Panc1 (cell line): ENCODE data around the gene TM9SF3. TPM values are rescaled to one million over a fixed set of nuclear protein-coding genes. Genes with fewer than 3 reads are reported as not detected.

Source experiments
- ATAC-seq: fragments of 200-7000 bp; cut with Tn5 transposase; 2 replicates; pipeline ENCODE4 v1.9.1; 2020; ENCODE audit warnings: mild to moderate bottlenecking, moderate library complexity
- BruUV-seq: library from RNA; stranded (reverse); fragments of 400-500 nt; replicated peaks from 2 replicates; lab custom pipeline; 2021; lab: Mats Ljungman, UMichigan
- CTCF ChIA-PET: fragments of 300-600 bp; sonication (Branson Sonifier 250); formaldehyde crosslinking; loops from one replicate; lab custom pipeline; 2022; ENCODE audit warnings: antibody characterized with exemption; lab: Charles Lee
- POLR2A ChIA-PET: fragments of 300-600 bp; sonication (Branson Sonifier 250); formaldehyde crosslinking; loops from one replicate; lab custom pipeline; 2022; ENCODE audit warnings: antibody characterized with exemption; lab: Charles Lee
- DNase-seq: peaks from one replicate; pipeline ENCODE4 v3.0.0-alpha.2; 2010; ENCODE audit warnings: low read depth, low spot score
- H3K27ac ChIP-seq: 2 replicates; pipeline ENCODE4 v1.5.1; 2011; ENCODE audit warnings: mild to moderate bottlenecking, low read length, inconsistent platforms
- H3K27me3 ChIP-seq: fragments of 200-500 bp; sonication (Bioruptor generic); 2 replicates; pipeline ENCODE4 v1.6.0; 2014; ENCODE audit warnings: low read length, inconsistent platforms; ENCODE audit not compliant: control insufficient read depth, insufficient read depth
- H3K36me3 ChIP-seq: fragments of 200-500 bp; sonication (Bioruptor generic); 2 replicates; pipeline ENCODE4 v1.5.1; 2014; ENCODE audit warnings: inconsistent platforms, mild to moderate bottlenecking, low read length, moderate library complexity; ENCODE audit not compliant: control insufficient read depth, insufficient read depth
- H3K4me1 ChIP-seq: 2 replicates; pipeline ENCODE4 v1.5.1; 2011; ENCODE audit warnings: inconsistent platforms, mild to moderate bottlenecking, low read length, moderate library complexity; ENCODE audit not compliant: control insufficient read depth, insufficient read depth
- H3K4me3 ChIP-seq, 2 experiments: 2 replicates each; pipeline ENCODE4 v1.5.1; 2011 to 2012; ENCODE audit warnings: low read depth in 2 of 2, low read length in 2 of 2, mild to moderate bottlenecking in 2 of 2, inconsistent platforms in 1 of 2, moderate library complexity in 1 of 2
- H3K9me3 ChIP-seq: fragments of 200-500 bp; sonication (Bioruptor generic); 2 replicates; pipeline ENCODE4 v1.5.1; 2014; ENCODE audit warnings: low read depth, mild to moderate bottlenecking, inconsistent platforms, low read length, moderate library complexity; ENCODE audit not compliant: control insufficient read depth, insufficient read depth
- CTCF ChIP-seq: fragments of 450-650 bp; IDR thresholded peaks from 2 replicates; pipeline ENCODE4 v1.5.1; 2017; ENCODE audit warnings: mild to moderate bottlenecking
- POLR2AphosphoS5 ChIP-seq: IDR thresholded peaks from 2 replicates; pipeline ENCODE4 v1.6.1; 2012; ENCODE audit warnings: mild to moderate bottlenecking, low read depth, low read length, moderate library complexity
- REST ChIP-seq, 2 experiments: IDR thresholded peaks; 2 replicates each; pipeline ENCODE4 v1.6.1; 2011 to 2012; ENCODE audit warnings: low read depth in 2 of 2, control low read depth in 1 of 2, low read length in 1 of 2, mild to moderate bottlenecking in 1 of 2, moderate library complexity in 1 of 2; ENCODE audit not compliant: insufficient read depth in 1 of 2
- SIN3A ChIP-seq: IDR thresholded peaks from 2 replicates; pipeline ENCODE4 v1.6.1; 2012; ENCODE audit warnings: low read depth, mild to moderate bottlenecking, low read length, moderate library complexity, borderline replicate concordance; ENCODE audit not compliant: insufficient read depth
- TCF7L2 ChIP-seq: IDR thresholded peaks from 2 replicates; pipeline ENCODE4 v1.6.1; 2011; ENCODE audit warnings: mild to moderate bottlenecking, low read depth, low read length, inconsistent platforms
- in situ Hi-C: cut with HindIII; loops from 2 replicates; pipeline ENCODE4 v1.10.0; 2016; ENCODE audit warnings: low sequenced_read_pairs, low pct_unique_long_range_greater_than_20kb
- intact Hi-C: fragments of 100-400 bp; cut with micrococcal nuclease; formaldehyde crosslinking; loops from one replicate; pipeline ENCODE4 v1.10.0; 2022; ENCODE audit not compliant: unreplicated experiment
- total RNA-seq: library from RNA; stranded (reverse); gene quantifications from one replicate; pipeline ENCODE4 v1.2.1, GENCODE V29; 2021; ENCODE audit not compliant: unreplicated experiment

Gene TM9SF3
- total RNA-seq, 1 experiment from 2014 or later, result 179 TPM

GRCh38 chr10:96570983-96571964 is 15.5 kb downstream of the TM9SF3 start:
- peak; percentile 45; the same call in 1 of the 2 replicates for ATAC-seq
- H3K27ac ChIP-seq, result no peak overlapping the region
- no peak for DNase-seq
- POLR2A ChIA-PET, result no interaction called here
- H3K9me3 ChIP-seq, result no peaks in the 10 kb centered on the region
- BruUV-seq, result no TSS peak
- CTCF ChIA-PET, result no interaction called here
- H3K36me3 ChIP-seq, result peaks cover 10% of the 10 kb centered on the region; the same call in 1 of the 2 replicates
- in situ Hi-C loops, result no loop called here
- H3K27me3 ChIP-seq, result no peaks in the 10 kb centered on the region
- H3K4me3 ChIP-seq, result no peak overlapping the region
- no peaks in the 10 kb centered on the region for H3K4me1 ChIP-seq
- intact Hi-C loops, result no loop called here
- TF ChIP-seq REST (IDR thresholded peaks at IDR 0.05; ENCODE audit: insufficient read depth in 1 of 2, low read depth in 2 of 2, low read length in 1 of 2), result no peak
- TF ChIP-seq CTCF, result no peak
- TF ChIP-seq TCF7L2, result no peak
- TF ChIP-seq SIN3A, result no peak
- no peak for TF ChIP-seq POLR2AphosphoS5

GRCh38 chr10:96570511-96570910 is 16.3 kb downstream of the TM9SF3 start:
- CTCF ChIA-PET, result no interaction called here
- ATAC-seq (no peak), DNase-seq (no peak)
- intact Hi-C loops (no loop called here), in situ Hi-C loops (no loop called here)
- Histone ChIP-seq H3K4me1 (no peaks in the 10 kb centered on the region), H3K27ac (no peak overlapping the region), H3K9me3 (no peaks in the 10 kb centered on the region), H3K4me3 (no peak overlapping the region), H3K36me3 (peaks cover 5% of the 10 kb centered on the region; the same call in 1 of the 2 replicates), H3K27me3 (no peaks in the 10 kb centered on the region)
- BruUV-seq, result no TSS peak
- no peak for TF ChIP-seq REST (IDR thresholded peaks at IDR 0.05; ENCODE audit: insufficient read depth in 1 of 2, low read depth in 2 of 2, low read length in 1 of 2)
- no peak for TF ChIP-seq POLR2AphosphoS5
- TF ChIP-seq TCF7L2, result no peak
- TF ChIP-seq CTCF, result no peak
- no peak for TF ChIP-seq SIN3A
- POLR2A ChIA-PET, result no interaction called here
